ENCODE data around the gene HEMK1. TPM values are rescaled to one million over a fixed set of nuclear protein-coding genes. Genes with fewer than 3 reads are reported as not detected.

Gene HEMK1
- total and polyA plus RNA-seq, 7 donors: 6.1 to 16.2 (median 10.0) TPM

DNA sequence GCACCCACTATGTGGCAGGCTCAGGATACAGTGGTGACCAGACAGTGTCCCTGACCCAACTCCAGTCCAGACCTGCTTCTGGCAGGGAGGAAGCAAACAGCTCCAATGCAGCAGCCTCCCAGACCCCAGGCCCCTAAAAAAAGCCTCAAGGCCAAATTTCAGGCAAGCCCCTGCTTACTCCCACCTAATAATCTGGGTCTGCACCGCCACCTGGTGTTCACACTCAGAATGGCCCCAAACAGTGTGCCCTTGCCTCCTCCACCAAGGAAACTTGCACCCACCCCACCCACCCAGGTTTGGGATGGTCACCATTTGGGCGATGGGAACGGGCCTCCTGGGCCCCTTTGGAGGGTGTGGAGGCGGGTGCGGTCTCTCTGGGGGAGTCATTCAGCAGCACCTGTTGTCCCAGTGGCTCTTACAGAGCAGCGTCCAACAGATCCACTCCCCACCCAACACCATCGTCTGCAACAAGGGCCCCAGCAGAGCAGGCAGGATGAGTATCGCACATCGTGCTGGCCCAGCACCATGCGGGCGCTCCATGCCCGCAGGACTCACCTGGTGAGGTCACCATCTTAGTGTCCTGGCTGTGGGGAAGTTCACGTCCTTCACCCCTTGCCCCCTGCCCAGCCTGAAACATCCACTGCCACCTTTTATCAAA is 19.1 kb upstream of the HEMK1 start:
- ATAC-seq (peak; percentile 46 to 80 (median 62)), DNase-seq (peak; percentile 49 to 68)
- Histone ChIP-seq H3K4me1 (no peaks in the 10 kb centered on the region), H3K27me3 (ENCODE audit: insufficient read depth in 3 of 3, low read length in 2 of 3) (peaks cover 0 to 1% (median 0%) of the 10 kb centered on the region in 3 donors), H3K9me3 (no peaks in the 10 kb centered on the region), H3K4me3 (no peak overlapping the region), H3K36me3 (ENCODE audit: insufficient read depth in 1 of 2, low read depth in 1 of 2) (no peaks in the 10 kb centered on the region), H3K27ac (no peak overlapping the region)
- TF ChIP-seq, protein P1, sequence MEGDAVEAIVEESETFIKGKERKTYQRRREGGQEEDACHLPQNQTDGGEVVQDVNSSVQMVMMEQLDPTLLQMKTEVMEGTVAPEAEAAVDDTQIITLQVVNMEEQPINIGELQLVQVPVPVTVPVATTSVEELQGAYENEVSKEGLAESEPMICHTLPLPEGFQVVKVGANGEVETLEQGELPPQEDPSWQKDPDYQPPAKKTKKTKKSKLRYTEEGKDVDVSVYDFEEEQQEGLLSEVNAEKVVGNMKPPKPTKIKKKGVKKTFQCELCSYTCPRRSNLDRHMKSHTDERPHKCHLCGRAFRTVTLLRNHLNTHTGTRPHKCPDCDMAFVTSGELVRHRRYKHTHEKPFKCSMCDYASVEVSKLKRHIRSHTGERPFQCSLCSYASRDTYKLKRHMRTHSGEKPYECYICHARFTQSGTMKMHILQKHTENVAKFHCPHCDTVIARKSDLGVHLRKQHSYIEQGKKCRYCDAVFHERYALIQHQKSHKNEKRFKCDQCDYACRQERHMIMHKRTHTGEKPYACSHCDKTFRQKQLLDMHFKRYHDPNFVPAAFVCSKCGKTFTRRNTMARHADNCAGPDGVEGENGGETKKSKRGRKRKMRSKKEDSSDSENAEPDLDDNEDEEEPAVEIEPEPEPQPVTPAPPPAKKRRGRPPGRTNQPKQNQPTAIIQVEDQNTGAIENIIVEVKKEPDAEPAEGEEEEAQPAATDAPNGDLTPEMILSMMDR (IDR thresholded peaks at IDR 0.05): peak; percentile 70
- intact Hi-C loops (cut with DNase I): no loop called here
- WGBS, 3 donors: 41 to 61% (median 51%) methylated on average over 9 to 13 of the region's 13 CpGs

DNA sequence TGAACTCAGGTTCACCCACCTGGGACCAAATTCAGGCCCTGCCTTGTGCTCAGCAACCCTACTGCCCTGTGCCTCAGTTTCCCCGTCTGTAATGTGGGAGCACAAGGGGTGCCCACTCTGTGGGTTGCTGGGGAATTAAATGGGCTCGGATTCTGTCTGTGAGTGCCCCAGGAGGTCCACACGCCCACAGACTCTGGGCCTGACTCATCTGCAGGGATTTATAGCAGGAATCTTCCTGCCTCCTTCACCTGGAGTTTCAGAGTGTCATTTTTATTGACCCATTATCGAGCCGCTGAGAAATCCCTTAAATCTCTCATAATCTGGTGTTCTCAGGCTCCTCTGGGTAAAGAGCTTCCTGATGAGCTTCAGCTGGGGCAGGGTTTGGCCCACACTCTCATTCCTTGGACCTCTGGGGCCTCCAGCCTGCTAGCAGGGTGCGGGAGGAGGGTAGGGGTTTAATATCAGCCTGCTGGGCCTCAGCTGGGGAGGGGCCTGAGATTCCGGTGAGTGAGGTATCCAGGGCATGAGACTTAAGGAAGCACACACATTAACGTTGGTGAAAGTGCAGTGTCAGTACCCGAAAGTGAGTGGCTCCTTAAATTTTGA is 18.2 kb upstream of the HEMK1 start:
- intact Hi-C loops (cut with DNase I): no loop called here
- H3K27ac ChIP-seq: no peak overlapping the region
- no peak overlapping the region for H3K4me3 ChIP-seq
- WGBS, 3 donors: 63 to 72% (median 68%) methylated on average over 9 of the region's 9 CpGs
- DNase-seq (no peak), ATAC-seq (no peak)
- no peaks in the 10 kb centered on the region for H3K9me3 ChIP-seq
- peaks cover 0 to 1% (median 0%) of the 10 kb centered on the region in 3 donors for H3K27me3 ChIP-seq (ENCODE audit: insufficient read depth in 3 of 3, low read length in 2 of 3)
- H3K36me3 ChIP-seq (ENCODE audit: insufficient read depth in 1 of 2, low read depth in 1 of 2): no peaks in the 10 kb centered on the region
- no peaks in the 10 kb centered on the region for H3K4me1 ChIP-seq
- TF ChIP-seq, protein P1 (IDR thresholded peaks at IDR 0.05): no peak

DNA sequence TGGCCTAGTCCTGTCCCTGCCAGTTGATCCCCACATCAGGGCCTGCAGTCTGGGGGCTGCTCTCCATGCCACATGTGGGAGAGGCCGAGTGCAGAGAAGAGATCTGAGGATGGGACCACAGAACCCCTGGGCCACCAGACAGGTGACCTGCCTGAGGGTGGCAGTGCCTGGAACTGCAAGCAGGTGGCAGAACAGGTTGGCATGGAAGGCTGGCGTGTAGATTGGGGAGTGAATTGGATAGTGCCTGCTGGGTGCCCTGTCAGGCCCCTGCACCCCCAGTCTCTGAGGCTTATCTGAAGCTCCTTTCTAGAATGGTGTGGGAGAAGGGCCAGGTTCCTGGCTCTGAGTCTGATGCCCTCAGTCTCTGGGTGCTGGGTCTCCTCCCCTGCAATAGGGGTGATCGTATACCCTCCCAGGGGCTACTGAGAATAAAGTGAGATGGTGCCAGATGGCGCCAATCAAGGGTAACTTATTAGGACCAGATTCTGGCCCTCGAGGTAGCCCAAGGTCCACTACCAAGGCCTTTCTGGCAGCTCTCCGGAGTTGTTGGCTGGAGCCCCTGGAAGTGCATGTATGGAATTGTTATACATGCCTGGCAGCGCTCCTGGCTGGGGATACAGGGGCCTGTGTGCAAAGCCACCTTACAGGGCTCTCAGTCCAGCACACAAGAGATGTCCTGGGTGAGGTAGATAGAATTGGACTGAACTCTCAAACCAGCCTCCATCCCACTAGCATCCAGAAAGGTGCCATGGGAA is 17.5 kb upstream of the HEMK1 start:
- Histone ChIP-seq H3K4me1 (no peaks in the 10 kb centered on the region), H3K4me3 (no peak overlapping the region), H3K9me3 (no peaks in the 10 kb centered on the region), H3K27me3 (ENCODE audit: insufficient read depth in 3 of 3, low read length in 2 of 3) (peaks cover 0 to 1% (median 0%) of the 10 kb centered on the region in 3 donors), H3K36me3 (ENCODE audit: insufficient read depth in 1 of 2, low read depth in 1 of 2) (no peaks in the 10 kb centered on the region), H3K27ac (no peak overlapping the region)
- intact Hi-C loops (cut with DNase I): no loop called here
- no peak for ATAC-seq
- 77 to 81% (median 78%) methylated on average over 7 of the region's 7 CpGs for WGBS, 3 donors
- no peak for DNase-seq
- TF ChIP-seq, protein P1 (IDR thresholded peaks at IDR 0.05): no peak

DNA sequence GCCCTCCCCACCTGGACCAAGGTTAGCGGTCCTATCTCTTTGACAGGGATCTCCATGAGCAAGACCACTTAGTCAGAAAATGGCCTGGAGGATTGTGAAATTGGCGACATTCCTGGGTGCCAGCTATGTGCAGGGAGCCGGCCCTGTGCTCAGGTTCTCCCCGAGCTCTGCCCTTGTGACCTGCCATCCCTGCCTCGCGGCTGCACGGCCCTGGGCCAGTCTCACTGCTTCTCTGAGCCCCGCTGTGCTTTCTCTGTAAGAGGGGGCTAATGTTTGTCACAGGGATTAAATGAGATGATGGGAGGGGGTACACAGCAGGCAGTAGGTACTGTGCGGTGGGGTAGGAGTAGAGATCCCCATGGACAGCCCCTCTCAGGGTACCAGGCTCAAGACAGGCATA is 16.7 kb upstream of the HEMK1 start:
- DNase-seq: no peak
- intact Hi-C loops (cut with DNase I): no loop called here
- Histone ChIP-seq H3K4me1 (no peaks in the 10 kb centered on the region), H3K36me3 (ENCODE audit: insufficient read depth in 1 of 2, low read depth in 1 of 2) (no peaks in the 10 kb centered on the region), H3K27me3 (ENCODE audit: insufficient read depth in 3 of 3, low read length in 2 of 3) (peaks cover 0 to 1% (median 0%) of the 10 kb centered on the region in 3 donors), H3K27ac (no peak overlapping the region), H3K9me3 (no peaks in the 10 kb centered on the region), H3K4me3 (no peak overlapping the region)
- 77 to 84% (median 79%) methylated on average over 9 of the region's 9 CpGs for WGBS, 3 donors
- no peak for ATAC-seq
- TF ChIP-seq, protein P1 (IDR thresholded peaks at IDR 0.05): no peak

Measured in psoas muscle (tissue), 8 donors.